Hepatocyte (in vitro differentiated cells): ENCODE measurements around the gene NXPH4. TPM values are rescaled to one million over a fixed set of nuclear protein-coding genes. Genes with fewer than 3 reads are reported as not detected.

Experiments
- DNase-seq: peaks from one replicate; pipeline ENCODE4 v3.0.0-alpha.2; 2016; ENCODE audit warnings: low spot score
- H2AFZ ChIP-seq: fragments of 200-600 bp; sonication (generic); 2 replicates; pipeline ENCODE4 v1.6.0; 2016; ENCODE audit warnings: antibody characterized with exemption, mild to moderate bottlenecking
- H3K27ac ChIP-seq: fragments of 200-600 bp; sonication (generic); 2 replicates; pipeline ENCODE4 v1.5.1; 2016; ENCODE audit warnings: mild to moderate bottlenecking
- H3K27me3 ChIP-seq: fragments of 200-600 bp; sonication (generic); 2 replicates; pipeline ENCODE4 v1.6.1; 2016
- H3K36me3 ChIP-seq: fragments of 200-600 bp; sonication (generic); replicated peaks from 2 replicates; pipeline ENCODE4 v1.5.1; 2016; ENCODE audit warnings: low read depth; ENCODE audit not compliant: insufficient read depth
- H3K4me1 ChIP-seq: fragments of 200-600 bp; sonication (generic); 2 replicates; pipeline ENCODE4 v1.5.1; 2016; ENCODE audit warnings: mild to moderate bottlenecking, moderate library complexity; ENCODE audit not compliant: insufficient read depth
- H3K4me2 ChIP-seq: fragments of 200-600 bp; sonication (generic); 2 replicates; pipeline ENCODE4 v1.6.0; 2016
- H3K4me3 ChIP-seq: fragments of 200-600 bp; sonication (generic); 2 replicates; pipeline ENCODE4 v1.5.1; 2016; ENCODE audit warnings: mild to moderate bottlenecking
- H3K79me2 ChIP-seq: fragments of 200-600 bp; sonication (generic); 2 replicates; pipeline ENCODE4 v1.6.0; 2017; ENCODE audit warnings: mild to moderate bottlenecking
- H3K9me2 ChIP-seq: fragments of 200-600 bp; sonication (generic); replicated peaks from 2 replicates; pipeline ENCODE4 v1.6.0; 2017; ENCODE audit warnings: mild to moderate bottlenecking; ENCODE audit not compliant: insufficient read depth
- H3K9me3 ChIP-seq: fragments of 200-600 bp; sonication (generic); 2 replicates; pipeline ENCODE4 v1.5.1; 2016; ENCODE audit warnings: low read depth, mild to moderate bottlenecking
- H4K20me1 ChIP-seq: fragments of 200-600 bp; sonication (generic); 2 replicates; pipeline ENCODE4 v1.6.0; 2016; ENCODE audit warnings: mild to moderate bottlenecking; ENCODE audit not compliant: insufficient read depth, poor library complexity, severe bottlenecking
- CTCF ChIP-seq: fragments of 200-600 bp; sonication (generic); IDR thresholded peaks from 2 replicates; pipeline ENCODE4 v1.5.1; 2016; ENCODE audit warnings: antibody characterized with exemption, mild to moderate bottlenecking; ENCODE audit not compliant: poor library complexity
- EZH2 ChIP-seq: fragments of 200-600 bp; sonication (generic); IDR thresholded peaks from 2 replicates; pipeline ENCODE4 v1.6.1; 2016; ENCODE audit warnings: antibody characterized with exemption, mild to moderate bottlenecking, borderline replicate concordance
- EZH2phosphoT487 ChIP-seq: fragments of 200-600 bp; sonication (generic); IDR thresholded peaks from one replicate; pipeline ENCODE4 v1.6.1; 2018; ENCODE audit warnings: antibody characterized with exemption, mild to moderate bottlenecking, low read depth, moderate library complexity; ENCODE audit not compliant: unreplicated experiment, severe bottlenecking
- WGBS: methylation state at CpG from one replicate; pipeline ENCODE4 v1.1.6; 2016; ENCODE audit warnings: low lambda C conversion rate; ENCODE audit errors: missing lambda C conversion rate; 5-methylcytosine and 5-hydroxymethylcytosine counted together
- polyA plus RNA-seq: library from polyadenylated mRNA; unstranded; fragments of >200 nt; fragmentation: Nextera tagmentation; extraction: Ambion mirVana; gene quantifications from 2 replicates; pipeline ENCODE4 v1.2.1, GENCODE V29; 2016
- total RNA-seq: library from RNA; depleted of rRNA; stranded (reverse); fragments of >200 nt; gene quantifications from 2 replicates; pipeline ENCODE4 v1.2.3, GENCODE V29; 2014

Gene NXPH4
- total and polyA plus RNA-seq, 2 experiments from 2014 or later, result 1.1 to 3.3 TPM

- no peaks in the 10 kb centered on the region for H3K9me2 ChIP-seq
- H4K20me1 ChIP-seq, result no peaks in the 10 kb centered on the region
- H3K79me2 ChIP-seq, result no peaks in the 10 kb centered on the region
- TF ChIP-seq EZH2 (no peak), CTCF (no peak), EZH2phosphoT487 (no peak)
- no peaks in the 10 kb centered on the region for H3K9me3 ChIP-seq
- DNase-seq, result no peak
- H3K27me3 ChIP-seq, result no peaks in the 10 kb centered on the region
- H3K27ac ChIP-seq, result no peak overlapping the region
- no peak overlapping the region for H3K4me3 ChIP-seq
- H3K4me1 ChIP-seq, result no peaks in the 10 kb centered on the region
- H3K4me2 ChIP-seq, result no peak overlapping the region
- no peak overlapping the region for H2AFZ ChIP-seq
- no peaks in the 10 kb centered on the region for H3K36me3 ChIP-seq
- WGBS, result 96% methylated on average over 12 of the region's 12 CpGs
Observed at GRCh38 chr12:57185906-57186508, 30.6 kb upstream of the NXPH4 start.

- H3K4me1 ChIP-seq, result no peaks in the 10 kb centered on the region
- H3K4me3 ChIP-seq, result no peak overlapping the region
- no peaks in the 10 kb centered on the region for H3K9me2 ChIP-seq
- no peak overlapping the region for H3K4me2 ChIP-seq
- no peaks in the 10 kb centered on the region for H3K79me2 ChIP-seq
- no peak for DNase-seq
- no peak for TF ChIP-seq CTCF
- TF ChIP-seq EZH2phosphoT487, result no peak
- no peak for TF ChIP-seq EZH2
- H3K27ac ChIP-seq, result no peak overlapping the region
- H3K36me3 ChIP-seq, result no peaks in the 10 kb centered on the region
- H4K20me1 ChIP-seq, result no peaks in the 10 kb centered on the region
- WGBS, result 86% methylated on average over 20 of the region's 21 CpGs
- H3K9me3 ChIP-seq, result no peaks in the 10 kb centered on the region
- no peaks in the 10 kb centered on the region for H3K27me3 ChIP-seq
- no peak overlapping the region for H2AFZ ChIP-seq
Observed at GRCh38 chr12:57187222-57188089, 29.1 kb upstream of the NXPH4 start.

- H3K79me2 ChIP-seq, result no peaks in the 10 kb centered on the region
- no peaks in the 10 kb centered on the region for H3K4me1 ChIP-seq
- no peaks in the 10 kb centered on the region for H4K20me1 ChIP-seq
- no peaks in the 10 kb centered on the region for H3K9me2 ChIP-seq
- H3K27ac ChIP-seq, result no peak overlapping the region
- no peak overlapping the region for H2AFZ ChIP-seq
- H3K9me3 ChIP-seq, result no peaks in the 10 kb centered on the region
- no peak for DNase-seq
- H3K27me3 ChIP-seq, result no peaks in the 10 kb centered on the region
- H3K4me3 ChIP-seq, result no peak overlapping the region
- 96% methylated on average over 8 of the region's 8 CpGs for WGBS
- no peaks in the 10 kb centered on the region for H3K36me3 ChIP-seq
- TF ChIP-seq EZH2 (no peak), EZH2phosphoT487 (no peak), CTCF (no peak)
- no peak overlapping the region for H3K4me2 ChIP-seq
Observed at GRCh38 chr12:57188090-57188425, 28.5 kb upstream of the NXPH4 start.
